ENCODE results near the gene DPP10.
"Not testable (repeated sequence)": the region's sequence is repeated elsewhere in the genome, so short reads cannot be mapped to it uniquely, and the experiment has no call there.

The DPP10 gene

GRCh38 chr2:114937366-114937930 is 495.0 kb downstream of the DPP10 start:
- DNase-seq (ENCODE audit: low read depth in 3 of 3, low spot score in 1 of 3) = no peak

- no peak for DNase-seq (ENCODE audit: low read depth in 3 of 3, low spot score in 1 of 3)
These were observed 498.5 kb downstream of the DPP10 start for GRCh38 chr2:114940785-114941458.

GRCh38 chr2:114949228-114949804 is 506.9 kb downstream of the DPP10 start:
- no peak for DNase-seq (ENCODE audit: low read depth in 3 of 3, low spot score in 1 of 3)

GRCh38 chr2:114960389-114960788 is 517.9 kb downstream of the DPP10 start:
- DNase-seq (ENCODE audit: low read depth in 3 of 3, low spot score in 1 of 3) = no peak

GRCh38 chr2:114962532-114962931 is 520.1 kb downstream of the DPP10 start:
- DNase-seq (ENCODE audit: low read depth in 3 of 3, low spot score in 1 of 3) = no peak

GRCh38 chr2:114968748-114969400 is 526.4 kb downstream of the DPP10 start:
- no peak for DNase-seq (ENCODE audit: low read depth in 3 of 3, low spot score in 1 of 3)

- not testable (repeated sequence) for DNase-seq (ENCODE audit: low read depth in 3 of 3, low spot score in 1 of 3)
These were observed 561.9 kb downstream of the DPP10 start for GRCh38 chr2:115004321-115004720.

- no peak for DNase-seq (ENCODE audit: low read depth in 3 of 3, low spot score in 1 of 3)
These were observed 569.3 kb downstream of the DPP10 start for GRCh38 chr2:115011721-115012120.

- not testable (repeated sequence) for DNase-seq (ENCODE audit: low read depth in 3 of 3, low spot score in 1 of 3)
These were observed 579.6 kb downstream of the DPP10 start for GRCh38 chr2:115022013-115022412.

GRCh38 chr2:115034801-115035200 is 592.4 kb downstream of the DPP10 start:
- DNase-seq (ENCODE audit: low read depth in 3 of 3, low spot score in 1 of 3) = no peak

- no peak for DNase-seq (ENCODE audit: low read depth in 3 of 3, low spot score in 1 of 3)
These were observed 594.4 kb downstream of the DPP10 start for GRCh38 chr2:115036818-115037217.

GRCh38 chr2:115057473-115057872 is 615.0 kb downstream of the DPP10 start:
- DNase-seq (ENCODE audit: low read depth in 3 of 3, low spot score in 1 of 3) = no peak

- DNase-seq (ENCODE audit: low read depth in 3 of 3, low spot score in 1 of 3) = no peak
These were observed 627.6 kb downstream of the DPP10 start for GRCh38 chr2:115070002-115070401.

GRCh38 chr2:115071534-115071933 is 629.1 kb downstream of the DPP10 start:
- DNase-seq (ENCODE audit: low read depth in 3 of 3, low spot score in 1 of 3) = no peak

- no peak for DNase-seq (ENCODE audit: low read depth in 3 of 3, low spot score in 1 of 3)
These were observed 633.4 kb downstream of the DPP10 start for GRCh38 chr2:115075800-115076199.

- DNase-seq (ENCODE audit: low read depth in 3 of 3, low spot score in 1 of 3) = no peak
These were observed 635.2 kb downstream of the DPP10 start for GRCh38 chr2:115077626-115078025.

- no peak for DNase-seq (ENCODE audit: low read depth in 3 of 3, low spot score in 1 of 3)
These were observed 640.8 kb downstream of the DPP10 start for GRCh38 chr2:115083225-115083624.

- DNase-seq (ENCODE audit: low read depth in 3 of 3, low spot score in 1 of 3) = no peak
These were observed 641.3 kb downstream of the DPP10 start for GRCh38 chr2:115083711-115084110.

- DNase-seq (ENCODE audit: low read depth in 3 of 3, low spot score in 1 of 3) = no peak
These were observed 642.0 kb downstream of the DPP10 start for GRCh38 chr2:115084446-115084845.

- not testable (repeated sequence) for DNase-seq (ENCODE audit: low read depth in 3 of 3, low spot score in 1 of 3)
These were observed 643.7 kb downstream of the DPP10 start for GRCh38 chr2:115086051-115086620.

- no peak for DNase-seq (ENCODE audit: low read depth in 3 of 3, low spot score in 1 of 3)
These were observed 652.0 kb downstream of the DPP10 start for GRCh38 chr2:115094441-115094840.

GRCh38 chr2:115105966-115106365 is 663.5 kb downstream of the DPP10 start:
- no peak for DNase-seq (ENCODE audit: low read depth in 3 of 3, low spot score in 1 of 3)

Measured in stimulated activated CD4-positive, alpha-beta T cell treated with anti-CD3 and anti-CD28 coated beads, TNF-alpha, amount 100 ng/mL, for 1 hour (primary cell).